Mesenchymal stem cell (in vitro differentiated cells and primary cell): ENCODE data around the gene NR5A2.
A peak's percentile ranks its signal among the peaks of the same experiment; 100 is the strongest.

Experiments
- DNase-seq: peaks from one replicate; pipeline ENCODE4 v3.0.0-alpha.2; 2013
- H2AFZ ChIP-seq: one replicate; pipeline ENCODE4 v1.6.1; 2013; ENCODE audit warnings: low read depth, mild to moderate bottlenecking, control low read depth, inconsistent platforms, low read length, moderate library complexity
- H2AK5ac ChIP-seq: 2 replicates; pipeline ENCODE4 v1.6.1; 2013; ENCODE audit warnings: low read length, moderate library complexity, mild to moderate bottlenecking, inconsistent platforms; ENCODE audit not compliant: severe bottlenecking
- H2BK120ac ChIP-seq: one replicate; pipeline ENCODE4 v1.6.1; 2013; ENCODE audit warnings: low read depth, mild to moderate bottlenecking, inconsistent platforms, low read length, moderate library complexity
- H2BK12ac ChIP-seq, 2 experiments: one replicate each; pipeline ENCODE4 v1.6.1; 2013; ENCODE audit warnings: inconsistent platforms in 2 of 2, low read length in 2 of 2, mild to moderate bottlenecking in 2 of 2, moderate library complexity in 2 of 2, control low read depth in 1 of 2
- H2BK15ac ChIP-seq: one replicate; pipeline ENCODE4 v1.6.1; 2013; ENCODE audit warnings: mild to moderate bottlenecking, low read depth, inconsistent platforms; ENCODE audit not compliant: poor library complexity, severe bottlenecking
- H2BK5ac ChIP-seq: 2 replicates; pipeline ENCODE4 v1.6.1; 2013; ENCODE audit warnings: low read depth, mild to moderate bottlenecking, low read length, control low read depth, inconsistent platforms; ENCODE audit not compliant: poor library complexity, severe bottlenecking
- H3K14ac ChIP-seq, 2 experiments: one replicate each; pipeline ENCODE4 v1.6.1; 2013; ENCODE audit warnings: inconsistent platforms in 2 of 2, low read length in 2 of 2, control low read depth in 1 of 2, mild to moderate bottlenecking in 1 of 2, moderate library complexity in 1 of 2
- H3K18ac ChIP-seq, 2 experiments: one replicate each; pipeline ENCODE4 v1.6.1; 2013; ENCODE audit warnings: inconsistent platforms in 2 of 2, low read length in 2 of 2, control low read depth in 1 of 2, low read depth in 1 of 2, mild to moderate bottlenecking in 1 of 2
- H3K23ac ChIP-seq, 2 experiments: one replicate each; pipeline ENCODE4 v1.6.1; 2013; ENCODE audit warnings: inconsistent platforms in 2 of 2, low read length in 2 of 2, mild to moderate bottlenecking in 2 of 2, moderate library complexity in 2 of 2, control low read depth in 1 of 2
- H3K27ac ChIP-seq: 2 replicates; pipeline ENCODE4 v1.5.1; 2013; ENCODE audit warnings: mild to moderate bottlenecking, moderate library complexity, low read length, control low read depth, inconsistent platforms; ENCODE audit not compliant: poor library complexity, severe bottlenecking
- H3K27me3 ChIP-seq, 2 experiments: 2 replicates each; pipeline versions ENCODE4 v1.6.1 to v1.7.0; 2013; ENCODE audit warnings: low read length in 2 of 2, mild to moderate bottlenecking in 2 of 2, moderate library complexity in 2 of 2, control low read depth in 1 of 2, inconsistent platforms in 1 of 2; ENCODE audit not compliant: control insufficient read depth in 1 of 2, insufficient read depth in 1 of 2
- H3K36me3 ChIP-seq, 2 experiments: 2 replicates each; pipeline versions ENCODE4 v1.6.1 to v1.7.0; 2013; ENCODE audit warnings: low read length in 2 of 2, control low read depth in 1 of 2, inconsistent platforms in 1 of 2, low read depth in 1 of 2, mild to moderate bottlenecking in 1 of 2; ENCODE audit not compliant: insufficient read depth in 2 of 2, control insufficient read depth in 1 of 2
- H3K4ac ChIP-seq, 2 experiments: one replicate each; pipeline ENCODE4 v1.6.1; 2013; ENCODE audit warnings: inconsistent platforms in 2 of 2, low read length in 2 of 2, mild to moderate bottlenecking in 2 of 2, moderate library complexity in 2 of 2, control low read depth in 1 of 2, low read depth in 1 of 2
- H3K4me1 ChIP-seq: 2 replicates; pipeline ENCODE4 v1.6.1; 2013; ENCODE audit warnings: low read depth, low read length, control low read depth; ENCODE audit not compliant: control insufficient read depth, insufficient read depth
- H3K4me2 ChIP-seq: 2 replicates; pipeline ENCODE4 v1.6.1; 2013; ENCODE audit warnings: low read length, mild to moderate bottlenecking, inconsistent platforms; ENCODE audit not compliant: poor library complexity, severe bottlenecking
- H3K4me3 ChIP-seq, 2 experiments: 2 replicates each; pipeline versions ENCODE4 v1.5.1 to v1.7.0; 2013; ENCODE audit warnings: low read length in 2 of 2, mild to moderate bottlenecking in 2 of 2, control low read depth in 1 of 2, low read depth in 1 of 2; ENCODE audit not compliant: insufficient read depth in 1 of 2
- H3K79me1 ChIP-seq: replicated peaks from 2 replicates; pipeline ENCODE4 v1.6.1; 2013; ENCODE audit warnings: mild to moderate bottlenecking, control low read depth, low read length, inconsistent platforms; ENCODE audit not compliant: poor library complexity, severe bottlenecking
- H3K9ac ChIP-seq: 2 replicates; pipeline ENCODE4 v1.7.0; 2013; ENCODE audit warnings: mild to moderate bottlenecking, low read length, moderate library complexity
- H3K9me3 ChIP-seq: 2 replicates; pipeline ENCODE4 v1.7.0; 2013; ENCODE audit warnings: mild to moderate bottlenecking, low read length; ENCODE audit not compliant: control insufficient read depth
- H4K8ac ChIP-seq: one replicate; pipeline ENCODE4 v1.6.1; 2013; ENCODE audit warnings: inconsistent platforms, mild to moderate bottlenecking, low read length, moderate library complexity
- H4K91ac ChIP-seq: one replicate; pipeline ENCODE4 v1.6.1; 2013; ENCODE audit warnings: mild to moderate bottlenecking, low read length, inconsistent platforms
- WGBS: methylation state at CpG from one replicate; pipeline ENCODE4 v1.1.7; 2013; ENCODE audit warnings: mixed read lengths; 5-methylcytosine and 5-hydroxymethylcytosine counted together

Gene NR5A2

DNA sequence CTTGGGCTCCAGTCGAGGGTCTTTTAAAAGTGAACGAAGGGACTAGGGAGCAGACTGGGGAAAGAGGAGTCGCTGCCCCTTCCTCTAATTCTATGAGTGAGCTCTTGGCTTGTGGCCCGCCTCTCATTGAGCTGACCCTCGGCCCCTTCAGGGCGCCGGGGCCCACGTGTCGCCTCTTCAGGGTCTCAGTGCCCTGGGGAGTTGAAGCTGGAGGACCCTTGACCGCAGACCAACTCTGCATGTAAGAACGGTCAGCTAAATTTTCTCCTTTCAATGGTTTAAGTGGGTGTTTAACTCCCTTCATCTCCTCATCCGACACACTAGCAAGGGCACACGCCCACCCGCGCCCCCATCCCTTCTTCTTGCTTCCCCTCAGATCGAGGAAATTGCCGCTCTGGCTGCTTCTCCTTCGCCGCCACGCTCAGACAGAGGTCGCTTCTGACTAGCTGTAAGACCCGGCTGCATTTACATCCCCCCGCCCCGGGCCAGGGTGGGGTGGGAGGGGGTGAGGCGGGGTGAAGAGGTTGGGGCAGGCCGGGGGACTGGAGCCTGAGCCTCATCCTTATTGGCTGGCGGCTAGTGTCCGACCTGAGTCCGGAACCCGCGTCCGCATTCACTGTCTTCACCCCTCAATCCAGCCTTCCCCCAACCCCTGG is 10.9 kb downstream of the NR5A2 start:
- Histone ChIP-seq H3K27me3 (peaks cover 99 to 100% of the 10 kb centered on the region in 2 experiments), H3K36me3 (no peaks in the 10 kb centered on the region), H2AK5ac (no peak overlapping the region), H3K9ac (no peak overlapping the region), H4K91ac (no peak overlapping the region), H3K4ac (no peak overlapping the region), H3K18ac (no peak overlapping the region), H2BK12ac (peak overlapping the region in 1 of 2 experiments; percentile 45), H3K4me2 (peak overlapping the region; percentile 95), H3K23ac (peak overlapping the region in 1 of 2 experiments; percentile 81), H4K8ac (no peak overlapping the region), H3K4me1 (peaks cover 36% of the 10 kb centered on the region), H3K27ac (no peak overlapping the region), H3K14ac (no peak overlapping the region), H2BK15ac (no peak overlapping the region), H3K9me3 (no peaks in the 10 kb centered on the region), H2BK5ac (no peak overlapping the region), H3K79me1 (no peaks in the 10 kb centered on the region), H3K4me3 (peak overlapping the region in 1 of 2 experiments; percentile 69), H2AFZ (no peak overlapping the region), H2BK120ac (no peak overlapping the region)
- under 1% methylated on average over 18 of the region's 32 CpGs for WGBS
- peak; percentile 13 for DNase-seq

DNA sequence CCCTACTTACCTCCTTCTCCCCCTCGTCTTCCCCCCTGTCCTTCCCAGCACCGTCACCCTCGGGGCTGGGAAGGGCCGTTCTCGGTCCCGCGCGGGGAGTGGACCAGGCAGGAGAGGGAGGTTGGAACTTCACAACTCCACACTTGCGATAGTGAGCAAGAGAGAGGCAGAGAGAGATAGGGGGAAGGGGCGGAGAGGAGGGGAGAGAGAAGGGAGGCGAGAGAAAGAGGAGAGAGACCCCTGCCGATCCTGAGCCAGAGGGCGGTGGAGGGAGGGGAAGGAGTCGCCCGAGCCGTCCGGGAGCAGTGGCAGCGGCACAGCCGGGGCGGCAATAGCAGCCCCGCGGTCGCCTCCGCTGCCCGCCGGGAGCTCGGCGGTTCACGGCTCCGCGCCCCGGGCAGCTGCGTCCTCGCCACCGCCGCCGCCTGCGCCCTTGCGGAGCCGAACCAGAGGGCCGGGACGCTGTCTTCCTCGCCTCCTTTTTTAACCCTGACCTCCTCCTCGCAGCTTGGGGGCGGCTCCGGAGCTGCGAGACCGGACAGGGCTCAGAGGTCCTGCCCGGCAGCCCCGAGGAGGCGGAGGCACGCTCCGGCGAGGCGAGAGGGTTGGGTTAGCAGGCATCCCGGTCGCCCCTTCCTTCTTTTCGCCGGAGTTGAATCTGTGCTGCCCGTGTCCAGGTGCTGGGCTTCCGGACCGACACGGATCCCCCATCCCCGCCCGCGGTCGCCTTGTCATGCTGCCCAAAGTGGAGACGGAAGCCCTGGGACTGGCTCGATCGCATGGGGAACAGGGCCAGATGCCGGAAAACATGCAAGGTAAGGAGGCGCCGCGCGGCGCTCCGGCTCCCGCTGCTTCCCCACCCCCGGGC is 11.7 kb downstream of the NR5A2 start:
- H3K9me3 ChIP-seq: no peaks in the 10 kb centered on the region
- H3K27ac ChIP-seq: no peak overlapping the region
- no peak overlapping the region for H2BK120ac ChIP-seq
- peak overlapping the region; percentile 32 for H4K91ac ChIP-seq
- no peak overlapping the region for H2AK5ac ChIP-seq
- no peak overlapping the region for H3K4ac ChIP-seq
- H3K14ac ChIP-seq: peak overlapping the region in 1 of 2 experiments; percentile 9
- peak overlapping the region in 1 of 2 experiments; percentile 45 for H2BK12ac ChIP-seq
- H2BK15ac ChIP-seq: peak overlapping the region; percentile 57
- H3K4me3 ChIP-seq: peak overlapping the region; percentile 49 to 69
- WGBS: under 1% methylated on average over 71 of the region's 79 CpGs
- H4K8ac ChIP-seq: peak overlapping the region; percentile 48
- H2AFZ ChIP-seq: no peak overlapping the region
- peak; percentile 43 for DNase-seq
- no peaks in the 10 kb centered on the region for H3K79me1 ChIP-seq
- H2BK5ac ChIP-seq: no peak overlapping the region
- peak overlapping the region; percentile 95 for H3K4me2 ChIP-seq
- H3K18ac ChIP-seq: no peak overlapping the region
- peak overlapping the region in 1 of 2 experiments; percentile 81 for H3K23ac ChIP-seq
- peaks cover 36% of the 10 kb centered on the region for H3K4me1 ChIP-seq
- H3K36me3 ChIP-seq: no peaks in the 10 kb centered on the region
- peaks cover 97 to 99% of the 10 kb centered on the region in 2 experiments for H3K27me3 ChIP-seq
- H3K9ac ChIP-seq: no peak overlapping the region

GRCh38 chr1:200039849-200040474 is 12.5 kb downstream of the NR5A2 start:
- Histone ChIP-seq H3K9me3 (no peaks in the 10 kb centered on the region), H3K4me3 (peak overlapping the region in 1 of 2 experiments; percentile 69), H4K8ac (no peak overlapping the region), H3K14ac (no peak overlapping the region), H3K4me1 (peaks cover 33% of the 10 kb centered on the region), H3K27me3 (peaks cover 90 to 99% of the 10 kb centered on the region in 2 experiments), H3K23ac (no peak overlapping the region), H2BK12ac (no peak overlapping the region), H2BK5ac (no peak overlapping the region), H4K91ac (no peak overlapping the region), H3K36me3 (no peaks in the 10 kb centered on the region), H2BK15ac (peak overlapping the region; percentile 4), H3K4ac (no peak overlapping the region), H3K18ac (no peak overlapping the region), H3K9ac (no peak overlapping the region), H3K27ac (no peak overlapping the region), H3K4me2 (peak overlapping the region; percentile 95), H2BK120ac (no peak overlapping the region), H2AFZ (no peak overlapping the region), H3K79me1 (no peaks in the 10 kb centered on the region), H2AK5ac (no peak overlapping the region)
- WGBS: under 1% methylated on average over 26 of the region's 26 CpGs
- no peak for DNase-seq
